HL-60 (cell line): ENCODE results near the gene VAMP4.

Source experiments
- CTCF ChIP-seq: IDR thresholded peaks from one replicate; pipeline ENCODE4 v1.5.1; 2011; ENCODE audit warnings: low read length, control low read depth, inconsistent platforms; ENCODE audit not compliant: insufficient read depth
- POLR2AphosphoS5 ChIP-seq: IDR thresholded peaks from 2 replicates; pipeline ENCODE4 v1.6.1; 2012; ENCODE audit warnings: low read depth
- REST ChIP-seq: IDR thresholded peaks from 2 replicates; pipeline ENCODE4 v1.6.1; 2012; ENCODE audit warnings: low read depth; ENCODE audit not compliant: insufficient replicate concordance

GRCh38 chr1:171739656-171740055 is 2.2 kb downstream of the VAMP4 start:
- TF ChIP-seq CTCF = no peak
- TF ChIP-seq POLR2AphosphoS5 = no peak
- TF ChIP-seq REST = no peak
